ENCODE results near the gene FLT3. TPM values are rescaled to one million over a fixed set of nuclear protein-coding genes. Genes with fewer than 3 reads are reported as not detected.

Gene FLT3
- total and polyA plus RNA-seq, 8 donors: 0.18 to 3.5 (median 1.2) TPM; not detected in 3

- Histone ChIP-seq H3K9me3 (no peaks in the 10 kb centered on the region), H3K4me1 (no peaks in the 10 kb centered on the region), H3K36me3 (no peaks in the 10 kb centered on the region), H3K27ac (no peak overlapping the region), H3K4me3 (no peak overlapping the region), H3K27me3 (no peaks in the 10 kb centered on the region)
- DNase-seq: no peak
- TF ChIP-seq EP300 (IDR thresholded peaks at IDR 0.05) (no peak), CTCF (IDR thresholded peaks at IDR 0.05) (no peak), POLR2AphosphoS5 (IDR thresholded peaks at IDR 0.05) (no peak), POLR2A (IDR thresholded peaks at IDR 0.05) (no peak)
- WGBS, 5 donors: 69 to 77% (median 74%) methylated on average over 6 of the region's 6 CpGs
- intact Hi-C loops (cut with DNase I; ENCODE audit: low total_unique reads): no loop called here
These were observed 23.1 kb downstream of the FLT3 start for GRCh38 chr13:28077231-28077630.

DNA sequence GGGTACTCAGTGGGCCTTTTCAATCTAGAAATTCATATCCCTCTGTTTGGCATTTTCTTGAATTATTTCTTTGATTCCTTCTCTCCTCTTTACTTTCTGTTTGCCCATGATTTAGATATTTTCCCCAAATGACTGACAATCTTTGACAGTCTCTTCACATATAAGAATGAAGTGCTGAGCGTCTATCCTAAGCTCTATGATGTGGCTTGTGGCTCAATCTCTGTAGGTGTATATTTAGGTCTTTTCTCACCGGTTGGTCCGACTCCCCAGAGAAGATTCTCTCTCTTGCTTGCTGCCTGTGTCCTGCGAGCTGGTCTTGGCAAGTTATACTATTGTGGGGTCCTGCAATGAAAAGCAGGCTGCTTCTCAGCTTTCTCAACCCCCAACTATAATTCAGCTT, 29.0 kb downstream of the FLT3 start:
- no peaks in the 10 kb centered on the region for H3K27me3 ChIP-seq
- no peak for DNase-seq
- intact Hi-C loops (cut with DNase I; ENCODE audit: low total_unique reads): no loop called here
- H3K4me3 ChIP-seq: no peak overlapping the region
- H3K36me3 ChIP-seq: no peaks in the 10 kb centered on the region
- no peak for TF ChIP-seq CTCF (IDR thresholded peaks at IDR 0.05)
- TF ChIP-seq POLR2A (IDR thresholded peaks at IDR 0.05): no peak
- TF ChIP-seq EP300 (IDR thresholded peaks at IDR 0.05): no peak
- no peak for TF ChIP-seq POLR2AphosphoS5 (IDR thresholded peaks at IDR 0.05)
- no peaks in the 10 kb centered on the region for H3K4me1 ChIP-seq
- 80 to 95% (median 89%) methylated on average over 4 of the region's 4 CpGs for WGBS, 5 donors
- no peaks in the 10 kb centered on the region for H3K9me3 ChIP-seq
- no peak overlapping the region for H3K27ac ChIP-seq

DNA sequence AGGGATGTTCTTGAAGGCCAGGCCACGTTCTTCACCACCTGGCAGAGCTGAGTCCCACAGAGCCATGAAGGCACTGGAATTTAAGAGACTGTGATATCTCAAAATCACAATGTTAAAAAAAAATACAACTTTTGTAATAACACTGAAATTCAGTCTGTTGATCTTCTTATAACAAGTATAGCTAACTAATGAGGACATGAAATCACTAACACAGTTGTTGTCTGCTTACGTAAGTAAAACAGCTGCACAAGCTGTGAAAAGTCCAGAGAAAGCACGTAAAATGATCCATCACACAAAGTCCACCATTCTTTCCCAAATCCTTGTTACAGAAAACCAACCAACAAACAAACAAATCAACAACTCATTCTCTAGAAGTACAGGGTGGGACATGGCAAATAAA, 32.9 kb downstream of the FLT3 start:
- H3K9me3 ChIP-seq: no peaks in the 10 kb centered on the region
- TF ChIP-seq POLR2AphosphoS5 (IDR thresholded peaks at IDR 0.05): no peak
- no peak for TF ChIP-seq EP300 (IDR thresholded peaks at IDR 0.05)
- no peak for TF ChIP-seq POLR2A (IDR thresholded peaks at IDR 0.05)
- TF ChIP-seq CTCF (IDR thresholded peaks at IDR 0.05): no peak
- H3K4me1 ChIP-seq: no peaks in the 10 kb centered on the region
- DNase-seq: no peak
- 73 to 89% (median 85%) methylated on average over 3 of the region's 3 CpGs for WGBS, 5 donors
- H3K4me3 ChIP-seq: no peak overlapping the region
- intact Hi-C loops (cut with DNase I; ENCODE audit: low total_unique reads): no loop called here
- H3K36me3 ChIP-seq: no peaks in the 10 kb centered on the region
- no peak overlapping the region for H3K27ac ChIP-seq
- H3K27me3 ChIP-seq: no peaks in the 10 kb centered on the region

DNA sequence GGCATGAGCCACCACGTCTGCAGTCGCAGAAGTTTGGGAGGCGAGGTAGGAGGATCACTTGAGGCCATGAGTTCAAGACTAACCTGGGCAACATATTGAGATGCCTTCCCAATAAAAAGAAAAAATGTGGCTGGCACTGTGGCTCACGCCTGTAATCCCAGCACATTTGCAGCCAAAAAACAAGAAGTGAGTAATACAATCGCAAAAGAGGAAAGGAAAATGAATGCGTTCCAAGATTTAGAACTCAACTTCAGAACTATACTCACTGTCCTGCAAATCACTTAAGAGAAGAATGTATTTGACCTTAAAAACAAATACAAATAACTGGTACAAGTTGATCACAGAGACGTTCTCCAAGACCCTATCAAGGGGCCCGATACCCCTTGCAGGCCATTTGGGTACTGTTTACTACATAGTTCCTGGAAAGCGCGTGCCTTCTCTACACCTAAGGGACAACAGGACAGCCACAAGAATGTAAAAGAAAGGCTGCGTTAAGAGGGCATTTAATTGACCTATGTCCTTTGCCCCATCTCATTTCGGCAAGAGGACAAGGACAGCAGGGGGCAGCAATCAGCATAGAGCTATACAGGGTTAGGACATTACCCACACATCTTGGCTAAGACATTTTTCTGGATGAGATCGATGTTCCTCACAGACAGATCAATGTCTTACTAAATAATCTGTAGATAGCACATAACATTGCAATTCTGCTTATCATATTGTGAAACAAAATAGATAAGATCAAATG, 41.3 kb downstream of the FLT3 start:
- intact Hi-C loops (cut with DNase I; ENCODE audit: low total_unique reads): no loop called here
- H3K36me3 ChIP-seq: no peaks in the 10 kb centered on the region
- no peak overlapping the region for H3K4me3 ChIP-seq
- H3K27me3 ChIP-seq: peaks cover 0 to 12% (median 0%) of the 10 kb centered on the region in 3 donors
- TF ChIP-seq POLR2A (IDR thresholded peaks at IDR 0.05) (no peak), CTCF (IDR thresholded peaks at IDR 0.05) (peak in 3 of 7 experiments; percentile 10 to 26 (median 16))
- DNase-seq: peak; percentile 28 to 44
- WGBS, 5 donors: 64 to 72% (median 68%) methylated on average over 13 of the region's 13 CpGs
- H3K9me3 ChIP-seq: no peaks in the 10 kb centered on the region
- no peaks in the 10 kb centered on the region for H3K4me1 ChIP-seq
- no peak overlapping the region for H3K27ac ChIP-seq
